GM12801 (cell line): Measurements from ENCODE around the gene TBC1D22B.

Experiments
- TF ChIP-seq, protein P1 (sequence below): IDR thresholded peaks from one replicate; pipeline ENCODE4 v1.5.1; 2011; ENCODE audit warnings: control low read depth; ENCODE audit not compliant: insufficient read length; ENCODE audit errors: extremely low read depth

The TBC1D22B gene

DNA sequence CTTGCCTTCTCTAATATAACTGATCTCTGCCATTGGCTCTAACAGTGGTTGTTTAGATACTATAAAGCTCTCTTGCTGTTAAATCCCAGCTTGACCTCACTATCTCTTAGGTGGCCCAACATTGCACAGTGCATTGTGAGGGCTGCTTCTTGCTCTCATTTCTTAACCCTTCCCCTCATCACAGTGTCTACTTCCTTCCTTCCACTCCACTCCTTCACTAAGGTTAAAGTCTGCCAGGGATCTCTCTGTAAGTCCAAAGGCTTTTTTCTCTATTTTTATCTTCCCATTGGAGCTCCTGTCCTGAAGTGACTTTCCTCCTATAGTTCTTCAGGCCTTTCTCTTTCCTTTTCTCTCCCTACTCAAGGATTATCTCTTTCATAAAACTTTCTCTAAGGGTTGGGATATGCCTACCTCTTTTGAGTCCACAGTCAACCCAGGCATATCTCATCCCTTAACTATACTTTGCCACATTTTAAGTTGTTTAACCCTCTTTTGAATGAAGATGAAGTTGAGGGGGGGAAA is 4.0 kb upstream of the TBC1D22B start:
- TF ChIP-seq, protein P1, sequence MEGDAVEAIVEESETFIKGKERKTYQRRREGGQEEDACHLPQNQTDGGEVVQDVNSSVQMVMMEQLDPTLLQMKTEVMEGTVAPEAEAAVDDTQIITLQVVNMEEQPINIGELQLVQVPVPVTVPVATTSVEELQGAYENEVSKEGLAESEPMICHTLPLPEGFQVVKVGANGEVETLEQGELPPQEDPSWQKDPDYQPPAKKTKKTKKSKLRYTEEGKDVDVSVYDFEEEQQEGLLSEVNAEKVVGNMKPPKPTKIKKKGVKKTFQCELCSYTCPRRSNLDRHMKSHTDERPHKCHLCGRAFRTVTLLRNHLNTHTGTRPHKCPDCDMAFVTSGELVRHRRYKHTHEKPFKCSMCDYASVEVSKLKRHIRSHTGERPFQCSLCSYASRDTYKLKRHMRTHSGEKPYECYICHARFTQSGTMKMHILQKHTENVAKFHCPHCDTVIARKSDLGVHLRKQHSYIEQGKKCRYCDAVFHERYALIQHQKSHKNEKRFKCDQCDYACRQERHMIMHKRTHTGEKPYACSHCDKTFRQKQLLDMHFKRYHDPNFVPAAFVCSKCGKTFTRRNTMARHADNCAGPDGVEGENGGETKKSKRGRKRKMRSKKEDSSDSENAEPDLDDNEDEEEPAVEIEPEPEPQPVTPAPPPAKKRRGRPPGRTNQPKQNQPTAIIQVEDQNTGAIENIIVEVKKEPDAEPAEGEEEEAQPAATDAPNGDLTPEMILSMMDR: no peak

DNA sequence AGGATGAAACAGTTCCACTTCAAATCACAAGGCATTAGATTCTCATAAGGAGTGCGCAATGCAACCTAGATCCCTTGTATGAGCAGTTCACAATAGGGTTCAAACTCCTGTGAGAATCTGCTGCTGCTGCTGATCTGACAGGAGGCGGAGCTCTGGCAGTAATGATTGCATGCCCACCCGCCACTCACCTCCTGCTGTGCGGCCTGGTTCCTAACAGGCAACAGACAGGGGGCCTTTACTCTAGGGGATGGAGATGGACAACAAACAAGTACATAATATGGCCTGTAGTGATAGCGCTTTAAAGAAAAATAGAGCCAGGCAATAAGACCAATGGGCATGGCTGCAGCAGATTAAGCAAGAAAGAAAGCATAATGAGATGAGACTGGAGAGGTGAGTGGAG is 2.7 kb upstream of the TBC1D22B start:
- TF ChIP-seq, protein P1: no peak

DNA sequence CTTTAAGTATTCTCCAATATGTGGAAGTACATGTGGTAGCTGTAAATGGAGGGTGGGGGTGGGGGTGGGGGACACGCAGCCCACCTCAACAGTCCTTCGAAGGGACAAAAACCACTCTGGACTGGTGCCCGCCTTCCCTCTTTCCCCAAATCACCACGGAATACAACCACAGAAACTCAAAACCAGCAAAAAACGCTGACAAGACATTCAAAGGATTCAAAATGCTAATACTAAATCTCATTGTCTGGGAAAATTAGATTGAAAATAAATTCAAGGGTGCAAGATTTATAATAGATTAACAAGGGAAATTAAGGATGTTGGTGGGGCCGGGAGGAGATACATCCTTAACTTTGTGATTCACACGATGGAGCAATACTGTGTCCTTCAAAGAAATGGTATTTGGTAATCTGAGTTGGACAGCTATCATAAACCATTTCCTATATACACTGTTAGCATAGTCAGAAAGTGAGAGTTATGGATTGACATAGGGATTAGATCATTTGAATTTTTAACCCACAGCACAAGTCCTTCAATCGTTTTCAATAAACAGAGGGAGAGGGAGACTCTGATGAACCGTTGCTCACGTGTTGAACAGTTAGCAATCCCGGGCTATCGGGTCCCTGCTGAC is 766 bp upstream of the TBC1D22B start:
- TF ChIP-seq, protein P1: no peak

DNA sequence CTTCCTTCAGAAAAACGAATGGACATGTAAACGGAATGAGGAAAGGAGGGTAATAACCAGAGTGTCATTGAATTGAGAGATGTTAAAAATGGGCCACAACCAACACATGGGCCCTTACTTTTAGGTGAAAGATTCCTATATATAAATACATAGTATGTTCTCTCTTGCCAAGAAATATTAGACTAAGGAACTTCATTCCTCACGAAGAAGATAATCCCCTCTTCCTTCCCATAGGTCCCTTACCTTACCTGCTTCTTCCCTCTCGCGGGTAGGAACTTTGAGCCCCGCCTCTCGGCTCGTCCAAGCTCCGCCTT is 295 bp upstream of the TBC1D22B start:
- TF ChIP-seq, protein P1: no peak

DNA sequence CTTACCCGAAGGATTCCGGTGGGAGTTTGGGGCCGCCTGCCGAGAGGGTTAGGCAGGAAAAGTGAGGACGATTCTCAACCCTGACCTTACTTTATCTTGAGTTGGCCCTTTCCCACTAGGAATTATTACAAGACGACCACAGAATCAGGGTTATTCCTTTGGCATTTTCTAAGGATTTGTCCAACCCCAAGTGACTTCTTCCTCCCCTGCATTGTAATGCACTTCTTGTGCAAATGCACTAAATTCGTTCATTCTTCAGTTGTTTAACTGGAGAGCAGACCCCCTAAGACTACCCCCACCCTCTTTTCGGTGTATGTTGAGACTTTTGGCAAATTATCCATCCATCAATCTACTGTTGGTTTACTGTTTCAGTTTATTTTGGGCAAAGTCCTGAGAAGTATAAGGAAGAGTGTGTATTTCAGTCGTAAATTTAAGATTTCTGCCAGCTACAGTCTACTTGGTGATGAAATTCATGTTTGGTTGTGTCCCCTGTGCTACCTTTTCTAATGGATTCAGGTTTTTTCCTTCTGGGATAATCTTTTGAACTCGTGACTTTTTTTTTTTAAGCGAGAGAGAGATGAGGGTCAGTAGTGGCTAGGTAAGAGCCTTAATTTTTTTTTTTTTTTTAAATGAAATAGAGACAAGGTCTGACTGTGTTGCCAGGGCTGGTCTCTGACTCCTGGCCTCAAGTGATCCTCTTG is 983 bp downstream of the TBC1D22B start:
- TF ChIP-seq, protein P1: no peak

DNA sequence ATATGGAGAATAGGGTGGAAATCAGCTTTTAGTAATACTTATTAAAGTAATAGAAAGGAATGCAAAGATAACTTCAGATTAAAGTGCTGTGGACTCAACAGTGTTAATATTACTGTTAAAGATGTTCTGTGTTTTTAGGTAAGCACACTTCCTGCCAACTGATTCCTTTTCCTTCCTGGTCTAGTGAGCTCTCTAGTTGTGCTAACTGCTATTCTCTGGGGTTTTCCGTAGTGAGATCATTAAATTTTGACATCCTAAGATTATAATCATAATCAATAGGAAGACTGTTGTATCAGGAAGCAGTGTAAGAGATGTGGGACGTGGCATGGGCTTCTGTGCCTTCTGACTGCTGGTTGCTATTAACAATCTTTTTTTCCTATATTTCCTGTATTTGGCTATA is 1.6 kb downstream of the TBC1D22B start:
- TF ChIP-seq, protein P1: no peak

DNA sequence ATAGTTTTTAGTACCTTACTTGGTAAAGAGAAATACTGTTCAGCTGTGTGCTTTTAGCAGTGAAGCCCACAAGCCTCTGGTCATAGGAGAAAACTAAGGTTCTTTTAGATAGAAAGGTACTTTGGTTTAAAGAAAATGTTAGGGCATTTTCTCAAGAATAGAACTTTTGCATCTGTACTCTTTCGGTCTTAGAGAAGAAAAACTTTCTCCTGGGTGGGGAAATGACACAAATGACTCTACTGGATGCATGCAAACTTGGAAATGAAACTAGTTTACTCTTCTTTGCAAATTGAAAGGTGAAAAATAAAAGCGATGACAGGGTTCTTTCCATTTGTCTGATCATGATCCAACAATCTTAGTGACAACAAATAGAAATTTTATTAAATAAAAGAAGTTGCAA is 2.5 kb downstream of the TBC1D22B start:
- TF ChIP-seq, protein P1: no peak
